HL-60/S4 (cell line): ENCODE results near the gene P2RY12.

Experiments
- in situ Hi-C: fragments of 300-500 bp; cut with MboI; formaldehyde crosslinking; loops from 2 replicates; pipeline ENCODE4 v1.14.3; 2022; ENCODE audit warnings: low sequenced_read_pairs

The P2RY12 gene

DNA sequence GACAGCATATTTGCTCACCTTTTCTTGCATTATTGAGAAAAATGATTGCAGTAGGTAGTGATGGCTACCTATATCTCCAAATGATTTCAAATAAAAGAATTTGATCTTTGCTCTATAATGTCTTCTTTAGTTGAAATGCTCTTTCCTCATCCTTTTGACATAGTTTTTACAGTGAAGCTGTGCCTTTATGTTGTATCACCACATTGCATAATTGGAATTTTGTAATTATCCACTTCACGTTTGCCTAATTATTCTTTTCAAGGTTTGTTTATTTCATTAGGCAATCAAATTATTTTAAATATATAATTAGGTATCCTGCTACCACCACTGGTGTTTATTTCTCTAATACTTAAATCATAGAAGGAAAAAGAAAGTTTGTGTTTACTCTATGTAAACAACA lies 33.9 kb downstream of the P2RY12 start:
- in situ Hi-C loops, result no loop called here

- in situ Hi-C loops, result no loop called here
These were observed 37.1 kb downstream of the P2RY12 start for GRCh38 chr3:151347432-151347831.

GRCh38 chr3:151346292-151346691 lies 38.3 kb downstream of the P2RY12 start:
- in situ Hi-C loops, result no loop called here

DNA sequence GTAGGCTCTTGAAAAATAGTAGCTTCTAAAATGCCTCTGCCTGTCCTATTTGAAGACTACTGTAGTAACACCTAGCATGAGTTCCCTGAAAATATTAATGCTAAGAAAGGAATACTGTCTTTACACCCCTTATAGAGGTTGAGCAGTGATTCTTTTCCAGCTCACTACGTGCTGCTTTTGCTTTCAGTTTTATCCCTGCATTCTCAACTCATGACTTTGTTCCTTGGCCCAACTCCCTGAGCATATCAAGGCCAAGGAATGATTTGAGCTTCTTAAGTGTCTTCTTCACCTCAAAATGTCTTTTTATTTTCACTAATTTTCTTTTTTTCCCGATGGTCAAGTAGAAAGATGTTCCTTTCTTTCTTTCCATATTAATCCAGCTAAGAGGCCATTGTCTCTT lies 38.7 kb downstream of the P2RY12 start:
- in situ Hi-C loops, result no loop called here

GRCh38 chr3:151331696-151332095 lies 52.9 kb downstream of the P2RY12 start:
- in situ Hi-C loops, result no loop called here

GRCh38 chr3:151330899-151331298 lies 53.7 kb downstream of the P2RY12 start:
- in situ Hi-C loops, result no loop called here

- in situ Hi-C loops, result no loop called here
These were observed 54.2 kb downstream of the P2RY12 start for GRCh38 chr3:151330379-151330778.

DNA sequence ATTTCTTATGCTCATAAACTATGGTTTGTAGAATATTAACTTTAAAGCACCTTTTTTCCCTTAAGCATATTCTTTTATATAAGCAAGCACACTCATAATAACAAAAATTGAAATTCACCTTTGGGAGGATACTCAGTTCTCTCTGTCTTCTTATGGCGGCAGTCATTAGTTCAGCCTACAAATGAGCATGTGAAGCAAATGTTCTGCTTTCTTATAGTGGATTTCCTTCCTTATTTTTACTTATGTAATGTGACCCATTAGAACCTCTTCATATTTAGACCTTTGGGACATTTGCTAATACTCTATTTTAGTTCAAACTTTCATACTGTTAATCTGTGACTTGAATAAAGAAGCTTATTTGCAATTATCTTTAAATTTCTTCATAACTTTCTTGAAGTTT lies 55.2 kb downstream of the P2RY12 start, which contains the start of gene P2RY13:
Gene P2RY13, minus strand, starts transcription at position 187 of the 400 bp plus-strand sequence. Its CDS starts 21 bp downstream, at position 166.
- in situ Hi-C loops, result no loop called here

DNA sequence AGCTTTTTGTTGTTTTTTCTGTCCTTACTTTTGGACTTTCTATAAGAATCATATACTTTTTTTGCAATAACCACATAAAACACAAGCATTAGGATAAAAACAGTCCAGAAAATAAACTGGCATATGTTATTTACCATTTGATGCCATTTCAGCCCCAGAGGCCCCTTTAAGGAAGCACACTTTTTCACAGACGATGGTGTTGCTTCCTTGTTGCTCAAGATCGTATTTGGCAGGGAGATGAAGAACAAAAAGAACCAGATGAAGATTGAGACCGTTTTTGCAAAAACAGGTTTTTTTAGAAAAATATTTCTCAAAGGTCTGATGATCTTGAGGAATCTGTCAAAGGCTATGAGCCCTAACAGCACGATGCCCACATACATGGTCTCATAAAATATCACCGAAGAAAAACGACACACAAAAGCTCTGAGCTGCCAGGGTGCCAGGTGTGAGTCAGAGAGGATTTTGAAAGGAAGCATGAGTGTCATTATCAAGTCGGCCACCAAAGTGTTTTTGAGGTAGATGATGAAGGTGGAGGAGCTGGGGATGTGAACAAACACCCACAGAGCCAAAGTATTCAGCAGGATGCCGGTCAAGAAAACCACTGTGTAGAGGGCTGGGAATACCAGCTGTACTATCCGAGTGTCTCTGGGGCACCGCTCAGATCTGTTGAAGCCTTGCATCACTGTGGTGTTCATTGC lies 56.1 kb downstream of the P2RY12 start:
- in situ Hi-C loops, result no loop called here

GRCh38 chr3:151327571-151328198 lies 56.9 kb downstream of the P2RY12 start:
- in situ Hi-C loops, result no loop called here

DNA sequence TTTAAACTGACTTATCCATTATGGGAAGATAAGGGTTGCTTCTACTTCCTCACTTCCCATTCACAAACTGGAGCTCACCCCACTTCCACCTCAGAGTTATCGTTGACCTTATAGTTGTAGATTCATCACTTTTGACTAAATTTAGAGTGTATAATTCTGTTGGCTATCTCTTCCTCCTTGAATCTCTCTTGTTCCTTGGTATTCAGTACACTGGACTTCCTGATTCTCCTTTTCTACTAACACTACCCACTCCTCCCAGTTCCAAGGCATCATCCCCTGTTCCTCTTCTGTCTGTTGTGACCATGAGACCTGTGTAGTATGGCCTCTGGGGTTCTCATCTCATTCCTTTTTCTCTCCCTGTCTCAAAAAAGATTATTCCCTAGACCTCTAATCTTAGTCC lies 62.0 kb downstream of the P2RY12 start:
- in situ Hi-C loops, result no loop called here

GRCh38 chr3:151321526-151321925 lies 63.0 kb downstream of the P2RY12 start:
- in situ Hi-C loops, result no loop called here

DNA sequence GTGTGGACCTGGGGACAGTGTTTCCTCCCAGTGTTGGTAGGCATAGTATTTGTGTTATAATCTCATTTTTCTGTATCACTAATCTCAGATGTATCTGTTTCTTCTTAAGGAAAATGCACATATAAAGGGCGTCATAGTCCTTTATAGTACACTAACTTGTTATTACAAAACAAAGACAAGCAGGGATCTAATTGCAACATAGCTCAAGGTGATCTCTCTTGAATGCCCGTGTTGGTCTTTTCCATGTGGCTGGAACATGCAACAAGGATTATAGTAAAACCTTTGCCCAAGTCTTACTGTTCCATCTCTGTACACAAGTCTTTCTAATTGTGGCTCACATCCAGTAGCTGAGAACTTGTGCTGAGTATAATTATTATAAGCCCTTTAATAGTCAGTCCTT lies 64.4 kb downstream of the P2RY12 start:
- in situ Hi-C loops, result no loop called here

GRCh38 chr3:151319628-151320027 lies 64.9 kb downstream of the P2RY12 start:
- in situ Hi-C loops, result no loop called here

GRCh38 chr3:151318991-151319390 lies 65.6 kb downstream of the P2RY12 start:
- in situ Hi-C loops, result no loop called here

GRCh38 chr3:151318313-151318712 lies 66.2 kb downstream of the P2RY12 start:
- in situ Hi-C loops, result no loop called here

- in situ Hi-C loops, result no loop called here
These were observed 68.1 kb downstream of the P2RY12 start, which contains the start of gene GPR87 for GRCh38 chr3:151316267-151316991. GPR87 (minus strand) TSS chr3:151316820; CDS start chr3:151300100, 16,720 bp downstream.

DNA sequence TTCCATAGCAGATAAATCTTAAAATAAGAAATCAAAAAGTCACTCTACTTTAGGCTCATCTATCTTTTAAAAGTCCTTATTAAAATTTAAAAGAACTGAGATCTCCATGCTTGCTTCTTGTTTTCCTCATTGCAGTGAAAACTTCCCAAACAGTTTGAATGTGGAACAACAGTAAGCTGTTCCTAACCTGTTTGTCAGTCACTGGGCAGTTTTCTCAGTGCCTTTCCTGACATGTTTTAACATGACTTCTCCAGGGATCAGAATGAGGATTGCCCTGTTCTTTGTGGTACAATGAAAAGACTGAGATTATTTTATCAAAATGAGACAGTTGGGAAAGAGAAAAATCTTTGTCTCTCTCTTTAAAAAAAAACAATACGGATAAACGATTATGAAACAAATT lies 68.7 kb downstream of the P2RY12 start:
- in situ Hi-C loops, result no loop called here

GRCh38 chr3:151315136-151315535 lies 69.4 kb downstream of the P2RY12 start:
- in situ Hi-C loops, result no loop called here

GRCh38 chr3:151314593-151314992 lies 70.0 kb downstream of the P2RY12 start:
- in situ Hi-C loops, result no loop called here

DNA sequence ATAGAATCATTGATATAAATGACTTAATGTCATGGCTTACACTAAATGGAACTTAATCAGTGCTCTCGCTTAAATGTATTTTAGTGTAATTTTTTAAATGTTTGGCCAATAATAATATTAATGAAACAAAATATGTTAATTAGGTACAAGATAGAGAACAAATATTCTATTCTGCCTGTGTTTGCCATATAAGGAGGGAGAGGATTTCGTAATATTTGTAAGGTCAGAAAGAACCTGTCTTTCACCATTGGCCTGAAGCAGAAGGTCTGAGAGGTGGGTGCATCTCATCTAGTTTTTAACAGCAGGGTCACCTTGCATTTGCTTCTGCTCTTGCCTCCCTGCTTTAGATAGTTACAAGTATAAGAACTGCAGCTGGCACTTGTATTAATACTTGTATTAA lies 70.4 kb downstream of the P2RY12 start:
- in situ Hi-C loops, result no loop called here

- in situ Hi-C loops, result no loop called here
These were observed 71.6 kb downstream of the P2RY12 start for GRCh38 chr3:151312972-151313371.
